ENCODE measurements around the gene CLEC16A. TPM values are rescaled to one million over a fixed set of nuclear protein-coding genes. Genes with fewer than 3 reads are reported as not detected.

CLEC16A gene
- total and polyA plus RNA-seq, 9 of the 15 experiments (the other 6 are each of a cell fraction or from before 2014, with no cell fraction given) = 1.00 to 22.3 (median 10.0) TPM

- no peak for TF ChIP-seq MYNN (IDR thresholded peaks at IDR 0.05)
- no peak for TF ChIP-seq MYNN (CRISPR knock-in tag; IDR thresholded peaks at IDR 0.05)
- TF ChIP-seq HDAC3 (IDR thresholded peaks at IDR 0.05; ENCODE audit: borderline replicate concordance, partially characterized antibody) = peak; percentile 61
- no peak for TF ChIP-seq RHOXF2B (CRISPR knock-in tag; conservative IDR thresholded peaks at IDR 0.05)
These were observed 204.8 kb downstream of the CLEC16A start (continued) for GRCh38 chr16:11149011-11149616.

- ATAC-seq (no peak), DNase-seq (ENCODE audit: extremely low read depth in 1 of 4, low spot score in 3 of 4) (no peak), FAIRE-seq (no peak)
- Histone ChIP-seq H3K4me1 (replicated peaks in 1 of 2; ENCODE audit: control insufficient read depth in 2 of 2, insufficient read depth in 2 of 2, low read length in 2 of 2) (peaks cover 27 to 33% of the 10 kb centered on the region in 2 experiments), H2AFZ (ENCODE audit: low read depth, low read length) (no peak overlapping the region), H3K9me1 (ENCODE audit: control insufficient read depth, insufficient read depth, low read length) (peaks cover 4% of the 10 kb centered on the region), H3K27ac (ENCODE audit: extremely low read depth, low read depth, low read length) (no peak overlapping the region), H3K4me2 (ENCODE audit: insufficient read depth, low read length) (no peak overlapping the region), H3K27me3 (ENCODE audit: control insufficient read depth in 2 of 2, insufficient read depth in 2 of 2, low read length in 2 of 2) (no peaks in the 10 kb centered on the region), H3K36me3 (ENCODE audit: control insufficient read depth, insufficient read depth, low read length) (no peaks in the 10 kb centered on the region; the same call in 2 of the 3 replicates), H3K9ac (ENCODE audit: insufficient read depth in 1 of 2, low read depth in 2 of 2, low read length in 2 of 2) (no peak overlapping the region), H3K79me2 (ENCODE audit: control insufficient read depth, insufficient read depth, low read length) (no peaks in the 10 kb centered on the region), H4K20me1 (replicated peaks; ENCODE audit: control insufficient read depth, insufficient read depth, low read length) (peaks cover 3% of the 10 kb centered on the region; the same call in 1 of the 2 replicates), H3K4me3 (no peak overlapping the region), H3K9me3 (replicated peaks; ENCODE audit: control insufficient read depth, insufficient read depth, low read depth, low read length) (no peaks in the 10 kb centered on the region)
- TF ChIP-seq RBM25 (IDR thresholded peaks at IDR 0.05; ENCODE audit: low read depth, low read length, severe bottlenecking) (peak; percentile 62), ZNF146 (CRISPR knock-in tag; IDR thresholded peaks at IDR 0.05; ENCODE audit: unreplicated experiment) (peak; percentile 96), TRIM28 (IDR thresholded peaks at IDR 0.05) (no peak), BCOR (IDR thresholded peaks at IDR 0.05) (0 out of 2 replicates have a peak, but pooled peaks have one; percentile 31)
- ChIA-PET CTCF (ENCODE audit: low intra/inter-chr PET ratio) (no interaction called here), POLR2A (interaction anchor here (0.6 to 2.0 kb wide), 2 partner anchors 9 to 131 kb away, joined by 3 to 7 read pairs; no protein-coding TSS in a partner anchor)
- in situ Hi-C loops (cut with MboI) (no loop called here), intact Hi-C loops (cut with micrococcal nuclease) (loop anchor here (5.0 kb wide), 1 partner anchor 43 kb away; no protein-coding TSS in a partner anchor)
- BruUV-seq (replicated peaks) = no TSS peak
- WGBS (ENCODE audit: insufficient coverage, low coverage, missing lambda C conversion rate) = 86% methylated on average over 5 of the region's 5 CpGs
These were observed 205.8 kb downstream of the CLEC16A start for GRCh38 chr16:11150190-11150589.

Measured in K562 (cell line).